ENCODE data around the gene GPC5.

DNA sequence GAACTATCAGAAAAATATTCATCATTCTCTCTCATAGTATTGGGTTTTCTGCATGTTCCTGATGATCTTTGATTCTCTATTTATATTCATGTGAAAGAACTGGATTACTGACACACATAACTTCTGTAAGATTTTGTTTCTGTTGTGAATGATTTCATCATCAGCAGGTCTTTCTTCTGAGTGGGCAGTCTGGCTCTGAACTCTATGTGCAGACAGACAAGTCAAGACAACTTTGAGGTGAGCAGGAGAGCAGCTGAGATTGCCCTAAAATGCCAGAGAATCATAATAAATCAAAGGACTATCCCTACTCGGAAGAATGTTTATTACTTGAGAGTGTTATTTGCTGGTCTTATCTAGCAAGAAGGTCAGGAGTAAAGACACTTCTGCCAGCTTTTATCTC is 1176.1 kb downstream of the GPC5 start:
- TF ChIP-seq, protein P1, sequence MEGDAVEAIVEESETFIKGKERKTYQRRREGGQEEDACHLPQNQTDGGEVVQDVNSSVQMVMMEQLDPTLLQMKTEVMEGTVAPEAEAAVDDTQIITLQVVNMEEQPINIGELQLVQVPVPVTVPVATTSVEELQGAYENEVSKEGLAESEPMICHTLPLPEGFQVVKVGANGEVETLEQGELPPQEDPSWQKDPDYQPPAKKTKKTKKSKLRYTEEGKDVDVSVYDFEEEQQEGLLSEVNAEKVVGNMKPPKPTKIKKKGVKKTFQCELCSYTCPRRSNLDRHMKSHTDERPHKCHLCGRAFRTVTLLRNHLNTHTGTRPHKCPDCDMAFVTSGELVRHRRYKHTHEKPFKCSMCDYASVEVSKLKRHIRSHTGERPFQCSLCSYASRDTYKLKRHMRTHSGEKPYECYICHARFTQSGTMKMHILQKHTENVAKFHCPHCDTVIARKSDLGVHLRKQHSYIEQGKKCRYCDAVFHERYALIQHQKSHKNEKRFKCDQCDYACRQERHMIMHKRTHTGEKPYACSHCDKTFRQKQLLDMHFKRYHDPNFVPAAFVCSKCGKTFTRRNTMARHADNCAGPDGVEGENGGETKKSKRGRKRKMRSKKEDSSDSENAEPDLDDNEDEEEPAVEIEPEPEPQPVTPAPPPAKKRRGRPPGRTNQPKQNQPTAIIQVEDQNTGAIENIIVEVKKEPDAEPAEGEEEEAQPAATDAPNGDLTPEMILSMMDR (IDR thresholded peaks at IDR 0.05; ENCODE audit: extremely low read depth in 1 of 2, insufficient read depth in 1 of 2, low read depth in 1 of 2, low read length in 2 of 2), result no peak
- TF ChIP-seq POLR2A (IDR thresholded peaks at IDR 0.05; ENCODE audit: low read depth, low read length) (no peak), MYC (IDR thresholded peaks at IDR 0.05; ENCODE audit: low read depth, low read length) (no peak), POLR2AphosphoS5 (IDR thresholded peaks at IDR 0.05; ENCODE audit: insufficient read depth, low read depth, low read length) (no peak), EZH2 (IDR thresholded peaks at IDR 0.05; ENCODE audit: borderline replicate concordance, low read depth, low read length, severe bottlenecking) (no peak), JUN (IDR thresholded peaks at IDR 0.05; ENCODE audit: borderline replicate concordance, insufficient read depth, insufficient read length, low read depth) (no peak), GATA2 (IDR thresholded peaks at IDR 0.05; ENCODE audit: insufficient read depth, insufficient read length, low read depth, low read length) (no peak)
- TF ChIP-seq, protein P2, sequence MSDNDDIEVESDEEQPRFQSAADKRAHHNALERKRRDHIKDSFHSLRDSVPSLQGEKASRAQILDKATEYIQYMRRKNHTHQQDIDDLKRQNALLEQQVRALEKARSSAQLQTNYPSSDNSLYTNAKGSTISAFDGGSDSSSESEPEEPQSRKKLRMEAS (IDR thresholded peaks at IDR 0.05; ENCODE audit: insufficient read depth, insufficient read length), result no peak

Measured in endothelial cell of umbilical vein (primary cell).